SK-N-SH (cell line): ENCODE data around the gene SUPT4H1.

Source experiments
- CHD2 ChIP-seq: fragments of 150-350 bp; IDR thresholded peaks from 2 replicates; pipeline ENCODE4 v1.6.1; 2018; ENCODE audit warnings: low read length; ENCODE audit not compliant: partially characterized antibody
- POLR2AphosphoS5 ChIP-seq: IDR thresholded peaks from 2 replicates; pipeline ENCODE4 v1.6.1; 2012; ENCODE audit warnings: low read depth, low read length
- TF ChIP-seq, protein P1 (sequence below): fragments of 200-600 bp; sonication (generic); IDR thresholded peaks from 2 replicates; pipeline ENCODE4 v1.6.1; 2017; ENCODE audit warnings: antibody characterized with exemption, mild to moderate bottlenecking, moderate library complexity

DNA sequence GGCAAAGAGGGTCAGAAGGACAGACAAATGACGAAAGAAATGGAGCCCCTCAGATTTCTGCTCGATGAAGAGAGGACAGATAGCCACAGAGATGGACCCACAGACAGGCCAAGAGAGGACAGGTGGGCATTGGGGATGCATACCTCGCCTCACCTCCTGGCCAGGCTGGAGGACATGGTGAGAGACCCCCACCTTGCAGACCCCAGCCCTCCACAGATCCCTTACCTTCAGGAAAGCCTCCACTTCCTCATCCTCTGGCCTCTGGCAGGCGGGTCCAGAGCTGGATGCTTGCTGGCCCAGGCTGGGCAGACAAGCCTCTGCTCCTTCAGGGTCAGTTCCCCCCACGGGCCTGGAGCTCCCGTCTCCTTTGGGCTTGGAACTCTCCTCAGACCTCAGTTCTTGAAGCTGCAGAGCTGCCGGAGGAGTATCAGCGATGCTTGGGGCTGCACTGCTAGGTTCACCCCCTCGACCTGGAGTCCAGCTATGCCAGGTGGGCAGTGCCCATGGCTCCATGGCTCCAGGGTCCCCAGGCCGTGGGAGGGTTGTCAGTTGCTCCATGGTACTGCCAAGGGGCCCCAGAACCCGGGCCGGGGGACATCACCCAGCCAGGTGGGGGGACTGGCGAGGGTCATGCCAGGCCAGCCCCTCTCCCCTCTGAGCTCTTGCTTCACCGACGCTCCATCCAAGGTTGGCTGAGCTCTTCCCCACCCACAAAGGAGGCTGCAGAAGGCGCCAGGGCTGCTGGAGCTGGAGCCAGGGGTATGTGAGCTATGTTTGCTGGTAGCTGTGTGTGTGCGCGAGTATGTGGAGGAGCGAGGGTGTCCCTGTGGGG lies 24.4 kb downstream of the SUPT4H1 start:
- TF ChIP-seq, protein P1, sequence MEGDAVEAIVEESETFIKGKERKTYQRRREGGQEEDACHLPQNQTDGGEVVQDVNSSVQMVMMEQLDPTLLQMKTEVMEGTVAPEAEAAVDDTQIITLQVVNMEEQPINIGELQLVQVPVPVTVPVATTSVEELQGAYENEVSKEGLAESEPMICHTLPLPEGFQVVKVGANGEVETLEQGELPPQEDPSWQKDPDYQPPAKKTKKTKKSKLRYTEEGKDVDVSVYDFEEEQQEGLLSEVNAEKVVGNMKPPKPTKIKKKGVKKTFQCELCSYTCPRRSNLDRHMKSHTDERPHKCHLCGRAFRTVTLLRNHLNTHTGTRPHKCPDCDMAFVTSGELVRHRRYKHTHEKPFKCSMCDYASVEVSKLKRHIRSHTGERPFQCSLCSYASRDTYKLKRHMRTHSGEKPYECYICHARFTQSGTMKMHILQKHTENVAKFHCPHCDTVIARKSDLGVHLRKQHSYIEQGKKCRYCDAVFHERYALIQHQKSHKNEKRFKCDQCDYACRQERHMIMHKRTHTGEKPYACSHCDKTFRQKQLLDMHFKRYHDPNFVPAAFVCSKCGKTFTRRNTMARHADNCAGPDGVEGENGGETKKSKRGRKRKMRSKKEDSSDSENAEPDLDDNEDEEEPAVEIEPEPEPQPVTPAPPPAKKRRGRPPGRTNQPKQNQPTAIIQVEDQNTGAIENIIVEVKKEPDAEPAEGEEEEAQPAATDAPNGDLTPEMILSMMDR: no peak
- TF ChIP-seq CHD2 (no peak), POLR2AphosphoS5 (no peak)
